ENCODE results near the gene SERPINE2. TPM values are rescaled to one million over a fixed set of nuclear protein-coding genes. Genes with fewer than 3 reads are reported as not detected.
A peak's percentile ranks its signal among the peaks of the same experiment; 100 is the strongest.

The SERPINE2 gene
- total and polyA plus RNA-seq, 2 donors (not counting 3 experiments of a cell fraction or from before 2014, with no cell fraction given): 4.0 to 8.8 TPM

DNA sequence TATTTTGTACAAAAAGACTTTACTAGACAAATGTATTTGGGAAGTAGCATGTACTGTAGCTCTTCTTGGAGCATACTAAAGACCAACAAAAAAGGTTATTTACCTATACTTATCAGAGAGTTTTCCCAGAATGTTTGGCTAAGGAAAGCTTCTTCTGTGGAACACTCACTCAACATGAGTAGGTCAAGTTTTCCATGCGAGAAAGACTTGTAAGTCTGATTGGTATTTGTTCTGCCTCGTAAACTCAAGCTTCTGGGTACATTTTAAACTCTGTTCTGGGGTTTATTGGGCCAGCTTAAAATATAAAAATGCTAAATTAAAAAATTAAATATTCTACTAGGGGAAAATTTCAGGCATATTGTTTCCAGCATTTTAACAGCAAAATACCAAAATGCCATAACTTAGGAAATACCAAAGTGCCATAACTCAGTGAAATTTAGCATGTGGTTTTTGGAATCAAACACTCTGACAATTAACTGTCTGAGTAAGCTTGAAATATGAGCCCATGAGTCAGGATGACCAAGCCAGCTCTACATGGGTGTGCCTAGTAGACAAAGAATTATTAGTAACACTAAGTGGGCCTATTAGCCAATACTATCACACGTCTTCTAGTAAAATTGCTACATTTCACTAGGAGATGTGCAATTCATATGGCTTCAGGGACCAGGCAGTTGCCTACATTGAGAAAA, 47.3 kb upstream of the SERPINE2 start:
- intact Hi-C loops (cut with micrococcal nuclease): no loop called here

DNA sequence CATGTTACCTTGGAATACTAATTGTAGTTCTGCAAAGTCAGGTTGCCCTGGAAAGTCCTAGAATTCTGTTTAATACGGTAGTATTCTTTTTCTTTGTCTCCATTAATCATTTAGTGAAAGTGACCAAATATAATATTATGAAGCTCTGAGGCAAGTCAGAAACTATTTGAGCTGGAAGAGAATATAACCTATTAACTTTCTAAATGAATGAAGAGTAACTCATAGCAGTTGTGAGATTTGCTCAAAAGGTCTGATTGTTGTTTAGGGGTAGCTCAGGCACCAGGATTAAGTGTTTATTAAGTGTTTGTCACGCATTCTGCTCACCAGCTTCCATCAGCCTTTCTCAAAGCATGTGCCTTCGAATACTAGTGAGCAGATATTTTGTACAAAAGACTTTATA, 46.7 kb upstream of the SERPINE2 start:
- Histone ChIP-seq H3K27me3 (ENCODE audit: control insufficient read depth in 2 of 2, insufficient read depth in 2 of 2, low read length in 2 of 2) (no peaks in the 10 kb centered on the region), H3K36me3 (ENCODE audit: control insufficient read depth in 2 of 2, extremely low read depth in 1 of 2, insufficient read depth in 2 of 2, low read length in 2 of 2) (no peaks in the 10 kb centered on the region), H3K4me2 (ENCODE audit: insufficient read depth, low read length) (no peak overlapping the region), H3K9me3 (replicated peaks; ENCODE audit: control insufficient read depth, insufficient read depth, low read length) (no peaks in the 10 kb centered on the region), H3K4me3 (replicated peaks in 1 of 3; ENCODE audit: insufficient read depth in 1 of 3, low read depth in 1 of 3, low read length in 3 of 3) (no peak overlapping the region), H3K9me1 (replicated peaks; ENCODE audit: control insufficient read depth, extremely low read depth, insufficient read depth, low read length) (no peaks in the 10 kb centered on the region), H2AFZ (ENCODE audit: low read depth, low read length) (no peak overlapping the region), H3K9ac (replicated peaks; ENCODE audit: extremely low read depth, insufficient read depth, low read length) (no peak overlapping the region), H3K79me2 (ENCODE audit: control insufficient read depth, insufficient read depth, low read length) (no peaks in the 10 kb centered on the region), H4K20me1 (replicated peaks; ENCODE audit: control insufficient read depth, extremely low read depth, insufficient read depth, low read length) (no peaks in the 10 kb centered on the region), H3K27ac (ENCODE audit: insufficient read depth, low read depth, low read length) (no peak overlapping the region), H3K4me1 (ENCODE audit: control insufficient read depth, extremely low read depth, insufficient read depth, low read length) (peaks cover 3% of the 10 kb centered on the region)
- dilution Hi-C loops (cut with MboI; ENCODE audit: extremely low pct_ligation_motif_present, low sequenced_read_pairs) (no loop called here), intact Hi-C loops (cut with micrococcal nuclease) (no loop called here)
- POLR2A ChIA-PET: no interaction called here
- no TSS peak for BruUV-seq (replicated peaks)
- no peak for TF ChIP-seq POLR2A (IDR thresholded peaks at IDR 0.05; ENCODE audit: low read depth, low read length)
- TF ChIP-seq, protein P1, sequence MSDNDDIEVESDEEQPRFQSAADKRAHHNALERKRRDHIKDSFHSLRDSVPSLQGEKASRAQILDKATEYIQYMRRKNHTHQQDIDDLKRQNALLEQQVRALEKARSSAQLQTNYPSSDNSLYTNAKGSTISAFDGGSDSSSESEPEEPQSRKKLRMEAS (IDR thresholded peaks at IDR 0.05; ENCODE audit: insufficient read depth, insufficient read length): no peak
- TF ChIP-seq MYC (IDR thresholded peaks at IDR 0.05; ENCODE audit: low read depth, low read length): no peak
- TF ChIP-seq FOS (IDR thresholded peaks at IDR 0.05; ENCODE audit: borderline replicate concordance, insufficient read depth, low read length): no peak
- TF ChIP-seq, protein P2, sequence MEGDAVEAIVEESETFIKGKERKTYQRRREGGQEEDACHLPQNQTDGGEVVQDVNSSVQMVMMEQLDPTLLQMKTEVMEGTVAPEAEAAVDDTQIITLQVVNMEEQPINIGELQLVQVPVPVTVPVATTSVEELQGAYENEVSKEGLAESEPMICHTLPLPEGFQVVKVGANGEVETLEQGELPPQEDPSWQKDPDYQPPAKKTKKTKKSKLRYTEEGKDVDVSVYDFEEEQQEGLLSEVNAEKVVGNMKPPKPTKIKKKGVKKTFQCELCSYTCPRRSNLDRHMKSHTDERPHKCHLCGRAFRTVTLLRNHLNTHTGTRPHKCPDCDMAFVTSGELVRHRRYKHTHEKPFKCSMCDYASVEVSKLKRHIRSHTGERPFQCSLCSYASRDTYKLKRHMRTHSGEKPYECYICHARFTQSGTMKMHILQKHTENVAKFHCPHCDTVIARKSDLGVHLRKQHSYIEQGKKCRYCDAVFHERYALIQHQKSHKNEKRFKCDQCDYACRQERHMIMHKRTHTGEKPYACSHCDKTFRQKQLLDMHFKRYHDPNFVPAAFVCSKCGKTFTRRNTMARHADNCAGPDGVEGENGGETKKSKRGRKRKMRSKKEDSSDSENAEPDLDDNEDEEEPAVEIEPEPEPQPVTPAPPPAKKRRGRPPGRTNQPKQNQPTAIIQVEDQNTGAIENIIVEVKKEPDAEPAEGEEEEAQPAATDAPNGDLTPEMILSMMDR (IDR thresholded peaks at IDR 0.05; ENCODE audit: extremely low read depth in 1 of 2, insufficient read depth in 1 of 2, low read depth in 1 of 2, low read length in 2 of 2): no peak
- no peak for TF ChIP-seq EZH2 (IDR thresholded peaks at IDR 0.05; ENCODE audit: borderline replicate concordance, low read depth, low read length, severe bottlenecking)
- no peak for TF ChIP-seq JUN (IDR thresholded peaks at IDR 0.05; ENCODE audit: borderline replicate concordance, insufficient read depth, insufficient read length, low read depth)
- DNase-seq (ENCODE audit: low read depth, low spot score) (no peak), FAIRE-seq (no peak)
- CTCF ChIA-PET: interaction anchor here (0.7 to 1.9 kb wide), 8 partner anchors 13 to 199 kb away, joined by 3 to 7 read pairs (median 4); no protein-coding TSS in a partner anchor

More for the DNA sequence above, 47.3 kb upstream of the SERPINE2 start:
- peaks cover 3% of the 10 kb centered on the region for H3K4me1 ChIP-seq (ENCODE audit: control insufficient read depth, extremely low read depth, insufficient read depth, low read length)
- no peaks in the 10 kb centered on the region for H3K79me2 ChIP-seq (ENCODE audit: control insufficient read depth, insufficient read depth, low read length)
- no peaks in the 10 kb centered on the region for H3K27me3 ChIP-seq (ENCODE audit: control insufficient read depth in 2 of 2, insufficient read depth in 2 of 2, low read length in 2 of 2)
- no peak overlapping the region for H3K27ac ChIP-seq (ENCODE audit: insufficient read depth, low read depth, low read length)
- dilution Hi-C loops (cut with MboI; ENCODE audit: extremely low pct_ligation_motif_present, low sequenced_read_pairs): no loop called here
- H3K9ac ChIP-seq (replicated peaks; ENCODE audit: extremely low read depth, insufficient read depth, low read length): no peak overlapping the region
- H3K36me3 ChIP-seq (ENCODE audit: control insufficient read depth in 2 of 2, extremely low read depth in 1 of 2, insufficient read depth in 2 of 2, low read length in 2 of 2): no peaks in the 10 kb centered on the region
- POLR2A ChIA-PET: no interaction called here
- CTCF ChIA-PET: interaction anchor here (0.7 to 1.9 kb wide), 7 partner anchors 14 to 198 kb away, joined by 3 to 7 read pairs (median 4); no protein-coding TSS in a partner anchor
- no peak overlapping the region for H2AFZ ChIP-seq (ENCODE audit: low read depth, low read length)
- H3K4me3 ChIP-seq (replicated peaks in 1 of 3; ENCODE audit: insufficient read depth in 1 of 3, low read depth in 1 of 3, low read length in 3 of 3): no peak overlapping the region
- no TSS peak for BruUV-seq (replicated peaks)
- DNase-seq (ENCODE audit: low read depth, low spot score) (peak; percentile 17), FAIRE-seq (peak; percentile 62)
- H3K9me3 ChIP-seq (replicated peaks; ENCODE audit: control insufficient read depth, insufficient read depth, low read length): no peaks in the 10 kb centered on the region
- no peaks in the 10 kb centered on the region for H4K20me1 ChIP-seq (replicated peaks; ENCODE audit: control insufficient read depth, extremely low read depth, insufficient read depth, low read length)
- H3K4me2 ChIP-seq (ENCODE audit: insufficient read depth, low read length): no peak overlapping the region
- TF ChIP-seq JUN (IDR thresholded peaks at IDR 0.05; ENCODE audit: borderline replicate concordance, insufficient read depth, insufficient read length, low read depth): peak; percentile 12
- TF ChIP-seq GATA2 (IDR thresholded peaks at IDR 0.05; ENCODE audit: insufficient read depth, insufficient read length, low read depth, low read length): no peak
- TF ChIP-seq POLR2A (IDR thresholded peaks at IDR 0.05; ENCODE audit: low read depth, low read length): no peak
- no peak for TF ChIP-seq MYC (IDR thresholded peaks at IDR 0.05; ENCODE audit: low read depth, low read length)
- peak; percentile 89 for TF ChIP-seq FOS (IDR thresholded peaks at IDR 0.05; ENCODE audit: borderline replicate concordance, insufficient read depth, low read length)
- H3K9me1 ChIP-seq (replicated peaks; ENCODE audit: control insufficient read depth, extremely low read depth, insufficient read depth, low read length): no peaks in the 10 kb centered on the region

Data from endothelial cell of umbilical vein (primary cell).